ENCODE measurements around the gene NIPAL4.

GRCh38 chr5:157471709-157472108 is 11.7 kb downstream of the NIPAL4 start:
- TF ChIP-seq, protein P1, sequence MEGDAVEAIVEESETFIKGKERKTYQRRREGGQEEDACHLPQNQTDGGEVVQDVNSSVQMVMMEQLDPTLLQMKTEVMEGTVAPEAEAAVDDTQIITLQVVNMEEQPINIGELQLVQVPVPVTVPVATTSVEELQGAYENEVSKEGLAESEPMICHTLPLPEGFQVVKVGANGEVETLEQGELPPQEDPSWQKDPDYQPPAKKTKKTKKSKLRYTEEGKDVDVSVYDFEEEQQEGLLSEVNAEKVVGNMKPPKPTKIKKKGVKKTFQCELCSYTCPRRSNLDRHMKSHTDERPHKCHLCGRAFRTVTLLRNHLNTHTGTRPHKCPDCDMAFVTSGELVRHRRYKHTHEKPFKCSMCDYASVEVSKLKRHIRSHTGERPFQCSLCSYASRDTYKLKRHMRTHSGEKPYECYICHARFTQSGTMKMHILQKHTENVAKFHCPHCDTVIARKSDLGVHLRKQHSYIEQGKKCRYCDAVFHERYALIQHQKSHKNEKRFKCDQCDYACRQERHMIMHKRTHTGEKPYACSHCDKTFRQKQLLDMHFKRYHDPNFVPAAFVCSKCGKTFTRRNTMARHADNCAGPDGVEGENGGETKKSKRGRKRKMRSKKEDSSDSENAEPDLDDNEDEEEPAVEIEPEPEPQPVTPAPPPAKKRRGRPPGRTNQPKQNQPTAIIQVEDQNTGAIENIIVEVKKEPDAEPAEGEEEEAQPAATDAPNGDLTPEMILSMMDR (IDR thresholded peaks at IDR 0.05; ENCODE audit: borderline replicate concordance, extremely low read depth, low read length, poor library complexity, severe bottlenecking): peak; percentile 62
- no peak for TF ChIP-seq EZH2 (IDR thresholded peaks at IDR 0.05; ENCODE audit: borderline replicate concordance, low read depth, low read length, severe bottlenecking)

All from DND-41 (cell line).